H9 (cell line): ENCODE data around the gene ADSL. TPM values are rescaled to one million over a fixed set of nuclear protein-coding genes. Genes with fewer than 3 reads are reported as not detected.

Source experiments
- DNase-seq: peaks from one replicate; pipeline ENCODE4 v3.0.0-alpha.2; 2017
- H2AFZ ChIP-seq: one replicate; pipeline ENCODE4 v1.6.1; 2013; ENCODE audit warnings: mild to moderate bottlenecking, low read length, control low read depth, moderate library complexity
- H2AK5ac ChIP-seq: 2 replicates; pipeline ENCODE4 v1.6.1; 2013; ENCODE audit warnings: low read length, control low read depth, mixed read lengths; ENCODE audit not compliant: insufficient read length
- H2BK120ac ChIP-seq: one replicate; pipeline ENCODE4 v1.6.1; 2013; ENCODE audit warnings: low read depth, mild to moderate bottlenecking, low read length, control low read depth, inconsistent platforms; ENCODE audit not compliant: poor library complexity, severe bottlenecking
- H2BK12ac ChIP-seq: 2 replicates; pipeline ENCODE4 v1.6.1; 2013; ENCODE audit warnings: low read length, control low read depth, mixed read lengths, low read depth; ENCODE audit not compliant: insufficient read length
- H2BK15ac ChIP-seq: 2 replicates; pipeline ENCODE4 v1.6.1; 2013; ENCODE audit warnings: low read depth, low read length, control low read depth
- H2BK20ac ChIP-seq: one replicate; pipeline ENCODE4 v1.6.1; 2013; ENCODE audit warnings: low read depth, mild to moderate bottlenecking, low read length, control low read depth, inconsistent platforms; ENCODE audit not compliant: poor library complexity, severe bottlenecking
- H2BK5ac ChIP-seq: 2 replicates; pipeline ENCODE4 v1.6.1; 2013; ENCODE audit warnings: low read length, control low read depth, mixed read lengths; ENCODE audit not compliant: insufficient read length
- H3K14ac ChIP-seq: 2 replicates; pipeline ENCODE4 v1.6.1; 2013; ENCODE audit warnings: low read length, control low read depth; ENCODE audit not compliant: insufficient read depth
- H3K18ac ChIP-seq: 2 replicates; pipeline ENCODE4 v1.6.1; 2013; ENCODE audit warnings: low read depth, mild to moderate bottlenecking, mixed read lengths, low read length, control low read depth; ENCODE audit not compliant: insufficient read length
- H3K23ac ChIP-seq: 2 replicates; pipeline ENCODE4 v1.6.1; 2013; ENCODE audit warnings: low read length, control low read depth, mixed read lengths, low read depth; ENCODE audit not compliant: insufficient read length
- H3K23me2 ChIP-seq: 2 replicates; pipeline ENCODE4 v1.6.1; 2013; ENCODE audit warnings: low read depth, mild to moderate bottlenecking, mixed read lengths, low read length, control low read depth; ENCODE audit not compliant: insufficient read length, poor library complexity, severe bottlenecking
- H3K27ac ChIP-seq: 2 replicates; pipeline ENCODE4 v1.5.1; 2013; ENCODE audit warnings: low read length, control low read depth, mixed read lengths, low read depth; ENCODE audit not compliant: insufficient read length
- H3K27me3 ChIP-seq: 2 replicates; pipeline ENCODE4 v1.6.1; 2013; ENCODE audit warnings: low read length, control low read depth, inconsistent platforms; ENCODE audit not compliant: insufficient read depth
- H3K4ac ChIP-seq: 2 replicates; pipeline ENCODE4 v1.6.1; 2013; ENCODE audit warnings: low read depth, mild to moderate bottlenecking, control low read depth, inconsistent platforms, low read length, moderate library complexity
- H3K4me1 ChIP-seq: 2 replicates; pipeline ENCODE4 v1.6.1; 2013; ENCODE audit warnings: low read length, control low read depth, inconsistent platforms; ENCODE audit not compliant: insufficient read depth
- H3K4me2 ChIP-seq: 2 replicates; pipeline ENCODE4 v1.6.1; 2013; ENCODE audit warnings: low read length, control low read depth, mixed read lengths; ENCODE audit not compliant: insufficient read length, insufficient read depth
- H3K56ac ChIP-seq: 2 replicates; pipeline ENCODE4 v1.6.1; 2013; ENCODE audit warnings: low read depth, mild to moderate bottlenecking, mixed read lengths, low read length, control low read depth; ENCODE audit not compliant: insufficient read length
- H3K79me1 ChIP-seq: 2 replicates; pipeline ENCODE4 v1.6.1; 2013; ENCODE audit warnings: low read depth, mild to moderate bottlenecking, moderate library complexity, low read length, control low read depth, inconsistent platforms; ENCODE audit not compliant: insufficient read depth, poor library complexity, severe bottlenecking
- H3K79me2 ChIP-seq: 2 replicates; pipeline ENCODE4 v1.6.1; 2013; ENCODE audit warnings: low read length, control low read depth, inconsistent platforms; ENCODE audit not compliant: insufficient read depth
- H3K9ac ChIP-seq: 2 replicates; pipeline ENCODE4 v1.6.1; 2013; ENCODE audit warnings: low read length, control low read depth, mixed read lengths; ENCODE audit not compliant: insufficient read length; ENCODE audit errors: extremely low read depth
- H3K9me3 ChIP-seq: one replicate; pipeline ENCODE4 v1.6.1; 2013; ENCODE audit warnings: low read depth, low read length, inconsistent platforms; ENCODE audit not compliant: control insufficient read depth
- H3T11ph ChIP-seq: one replicate; pipeline ENCODE4 v1.6.1; 2013; ENCODE audit warnings: mild to moderate bottlenecking, low read length, control low read depth, inconsistent platforms
- H4K20me1 ChIP-seq: one replicate; pipeline ENCODE4 v1.6.1; 2013; ENCODE audit not compliant: control insufficient read depth, insufficient read length, insufficient read depth
- H4K5ac ChIP-seq: 2 replicates; pipeline ENCODE4 v1.6.1; 2013; ENCODE audit warnings: low read depth, mild to moderate bottlenecking, mixed read lengths, low read length, control low read depth; ENCODE audit not compliant: insufficient read length
- H4K8ac ChIP-seq: replicated peaks from 2 replicates; pipeline ENCODE4 v1.6.1; 2013; ENCODE audit warnings: low read length, control low read depth, mixed read lengths, low read depth; ENCODE audit not compliant: insufficient read length
- H4K91ac ChIP-seq: 2 replicates; pipeline ENCODE4 v1.6.1; 2013; ENCODE audit warnings: low read depth, mild to moderate bottlenecking, moderate library complexity, mixed read lengths, low read length, control low read depth; ENCODE audit not compliant: insufficient read length
- H3K27ac Mint-ChIP-seq, 3 experiments: 2 replicates in 2 of 3; 3 replicates in 1 of 3; pipeline ENCODE4 v1.8.0; 2020 to 2021; ENCODE audit warnings: mixed read lengths in 3 of 3, mild to moderate bottlenecking in 1 of 3, moderate library complexity in 1 of 3
- H3K27me3 Mint-ChIP-seq: 2 replicates; pipeline ENCODE4 v1.8.0; 2021; ENCODE audit warnings: low read depth, mild to moderate bottlenecking, moderate library complexity, mixed read lengths
- H3K36me3 Mint-ChIP-seq, 3 experiments: 2 replicates in 2 of 3; 3 replicates in 1 of 3; pipeline ENCODE4 v1.8.0; 2020 to 2021; ENCODE audit warnings: low read depth in 3 of 3, mixed read lengths in 3 of 3; ENCODE audit not compliant: insufficient read depth in 1 of 3
- H3K4me1 Mint-ChIP-seq, 2 experiments: 2 replicates each; pipeline ENCODE4 v1.8.0; 2020; ENCODE audit warnings: mixed read lengths in 2 of 2
- H3K4me3 Mint-ChIP-seq, 2 experiments: 2 replicates in 1 of 2; 3 replicates in 1 of 2; pipeline ENCODE4 v1.8.0; 2020 to 2021; ENCODE audit warnings: mild to moderate bottlenecking in 2 of 2, mixed read lengths in 2 of 2, moderate library complexity in 1 of 2
- H3K9me3 Mint-ChIP-seq, 2 experiments: 2 replicates in 1 of 2; 3 replicates in 1 of 2; pipeline ENCODE4 v1.8.0; 2020; ENCODE audit warnings: mild to moderate bottlenecking in 2 of 2, mixed read lengths in 2 of 2, moderate library complexity in 1 of 2
- CTCF ChIP-seq: fragments of 200-600 bp; sonication (generic); conservative IDR thresholded peaks from 3 replicates; pipeline ENCODE4 v1.8.0; 2021; ENCODE audit warnings: antibody characterized with exemption, mild to moderate bottlenecking
- WGBS: extraction: QIAGEN DNeasy Blood & Tissue Kit; methylation state at CpG from one replicate; pipeline ENCODE4 v1.1.7; 2013; ENCODE audit warnings: missing lambda C conversion rate, low lambda C conversion rate, mixed read lengths; ENCODE audit not compliant: insufficient read length; ENCODE audit errors: extremely low coverage; 5-methylcytosine and 5-hydroxymethylcytosine counted together
- total RNA-seq: library from RNA; stranded (reverse); gene quantifications from 2 replicates; pipeline ENCODE4 v1.2.1, GENCODE V29; 2021

ADSL gene
- total RNA-seq, 1 experiment from 2014 or later, result 175 TPM

- H3K4me1 Mint-ChIP-seq, result peaks cover 14 to 15% of the 10 kb centered on the region in 2 experiments
- no peaks in the 10 kb centered on the region for H3K23me2 ChIP-seq
- no peak for DNase-seq
- H3K36me3 Mint-ChIP-seq, result peaks cover 12 to 37% (median 32%) of the 10 kb centered on the region in 3 experiments; a peak in 6 of 7 replicates
- H3K9me3 Mint-ChIP-seq, result no peaks in the 10 kb centered on the region
- H3K27ac ChIP-seq, result no peak overlapping the region
- WGBS, result no CpG with 5 or more reads among the region's 4 CpGs
- H2BK12ac ChIP-seq, result no peak overlapping the region
- H3K18ac ChIP-seq, result no peak overlapping the region
- H3K9me3 ChIP-seq, result no peaks in the 10 kb centered on the region
- no peaks in the 10 kb centered on the region for H3K4me1 ChIP-seq
- H3K27ac Mint-ChIP-seq, result peak overlapping the region in 2 of 3 experiments; percentile 33 to 81; a peak in 2 of 7 replicates
- H3K27me3 Mint-ChIP-seq, result no peaks in the 10 kb centered on the region
- no peak overlapping the region for H3T11ph ChIP-seq
- H2BK120ac ChIP-seq, result no peak overlapping the region
- H3K79me2 ChIP-seq, result no peaks in the 10 kb centered on the region
- H2AFZ ChIP-seq, result no peak overlapping the region
- no peak overlapping the region for H4K5ac ChIP-seq
- no peak overlapping the region for H3K56ac ChIP-seq
- no peak overlapping the region for H3K9ac ChIP-seq
- no peak overlapping the region for H3K4me3 Mint-ChIP-seq
- H3K4me2 ChIP-seq, result no peak overlapping the region
- no peak overlapping the region for H3K14ac ChIP-seq
- no peaks in the 10 kb centered on the region for H4K20me1 ChIP-seq
- H2AK5ac ChIP-seq, result no peak overlapping the region
- H3K79me1 ChIP-seq, result no peaks in the 10 kb centered on the region
- H3K27me3 ChIP-seq, result no peaks in the 10 kb centered on the region
- H4K8ac ChIP-seq, result no peak overlapping the region
- H4K91ac ChIP-seq, result no peak overlapping the region
- no peak overlapping the region for H2BK15ac ChIP-seq
- no peak overlapping the region for H3K4ac ChIP-seq
- H2BK20ac ChIP-seq, result no peak overlapping the region
- no peak overlapping the region for H3K23ac ChIP-seq
- TF ChIP-seq CTCF, result no peak
- H2BK5ac ChIP-seq, result no peak overlapping the region
Observed at GRCh38 chr22:40429481-40429880, 83.2 kb downstream of the ADSL start.
